DND-41 (cell line): ENCODE results near the gene KRTAP10-6.

Source experiments
- CTCF ChIP-seq: IDR thresholded peaks from 2 replicates; pipeline ENCODE4 v1.5.1; 2012; ENCODE audit warnings: borderline replicate concordance, low read length, moderate library complexity, mild to moderate bottlenecking; ENCODE audit not compliant: poor library complexity, severe bottlenecking; ENCODE audit errors: extremely low read depth
- EZH2 ChIP-seq: IDR thresholded peaks from 3 replicates; pipeline ENCODE4 v1.6.1; 2012; ENCODE audit warnings: borderline replicate concordance, low read depth, mild to moderate bottlenecking, moderate library complexity, low read length, inconsistent platforms; ENCODE audit not compliant: severe bottlenecking

- TF ChIP-seq CTCF, result no peak
- TF ChIP-seq EZH2, result no peak
These were observed 20.4 kb upstream of the KRTAP10-6 start for GRCh38 chr21:44612669-44613229.
